ENCODE results near the gene SALL4.

Gene SALL4

GRCh38 chr20:51735728-51736600 is 66.4 kb downstream of the SALL4 start:
- no peak for DNase-seq

DNA sequence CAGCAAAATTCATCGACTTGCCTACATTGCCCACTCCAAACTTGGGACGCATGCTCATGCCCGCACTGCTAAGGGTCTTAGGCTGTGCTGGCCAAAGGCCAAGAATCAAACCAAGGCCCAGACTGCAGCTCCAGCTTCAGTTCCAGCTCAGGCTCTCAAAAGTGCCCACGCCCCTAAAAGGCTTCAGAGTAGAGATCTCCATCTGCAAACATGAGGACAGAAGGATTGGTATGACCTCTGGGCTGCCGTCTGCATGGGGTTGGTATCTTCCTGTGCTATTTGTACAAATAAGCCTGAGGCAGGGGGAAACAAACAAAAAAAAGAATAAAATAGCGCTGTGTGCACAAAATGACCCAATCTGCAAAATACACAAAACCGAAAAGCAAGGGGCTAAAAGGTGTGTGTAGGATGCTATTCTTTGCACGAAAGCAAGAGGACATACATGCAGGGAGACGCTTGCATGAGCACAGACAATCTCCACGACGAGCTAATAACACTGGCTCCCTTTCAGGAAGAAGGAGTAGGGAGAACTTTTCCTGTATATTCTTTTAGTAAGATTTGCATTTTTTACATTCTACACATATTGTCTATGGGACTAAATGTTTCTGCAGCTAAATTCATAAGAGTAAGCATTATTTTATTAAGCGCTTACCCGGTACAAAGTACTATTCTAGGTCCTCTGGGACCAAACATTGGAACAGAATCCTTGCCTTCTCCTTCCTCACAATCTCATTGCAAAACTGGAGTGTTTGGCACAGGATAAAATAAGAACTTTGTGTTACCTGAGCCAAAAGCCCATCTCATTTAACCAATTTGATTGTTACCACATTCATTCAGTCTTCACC is 67.2 kb downstream of the SALL4 start:
- no peak for DNase-seq

DNA sequence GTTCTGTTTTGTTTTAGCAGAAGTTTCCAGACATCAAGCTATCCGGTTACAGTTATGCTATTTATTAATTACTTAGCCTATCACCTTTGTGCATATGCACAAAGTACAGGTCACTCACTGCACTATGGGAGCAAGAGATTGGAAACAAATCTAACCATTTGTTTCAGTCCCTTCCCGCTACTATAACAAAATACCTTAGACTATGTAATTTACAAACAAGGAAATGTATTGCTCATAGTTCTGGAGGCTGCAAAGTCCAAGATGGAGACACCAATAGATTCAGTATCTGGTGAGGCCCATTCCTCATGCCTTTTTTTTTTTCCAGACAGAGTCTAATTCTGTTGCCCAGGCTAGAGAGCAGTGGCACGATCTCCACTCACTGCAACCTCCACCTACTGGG is 69.3 kb downstream of the SALL4 start:
- no peak for DNase-seq
